ENCODE measurements around the gene CLSTN2.

- TF ChIP-seq POLR2A (IDR thresholded peaks at IDR 0.05; ENCODE audit: low read depth, low read length) (no peak), POLR2AphosphoS5 (IDR thresholded peaks at IDR 0.05; ENCODE audit: low read depth, low read length) (no peak), SPI1 (IDR thresholded peaks at IDR 0.05; ENCODE audit: low read depth, low read length) (no peak)
Observed at GRCh38 chr3:140188285-140188684, 253.3 kb downstream of the CLSTN2 start.
